Astrocyte (in vitro differentiated cells and primary cell): ENCODE results near the gene HEXD.

Experiments used
- CTCF ChIP-seq: IDR thresholded peaks from 2 replicates; pipeline ENCODE4 v1.5.1; 2011; ENCODE audit warnings: low read depth, mild to moderate bottlenecking, inconsistent platforms, low read length, moderate library complexity; ENCODE audit not compliant: insufficient read depth
- EZH2 ChIP-seq: IDR thresholded peaks from 2 replicates; pipeline ENCODE4 v1.6.1; 2012; ENCODE audit warnings: mild to moderate bottlenecking, low read length, inconsistent platforms; ENCODE audit not compliant: insufficient read depth

- no peak for TF ChIP-seq CTCF
- no peak for TF ChIP-seq EZH2
Measured at GRCh38 chr17:82382933-82383255, 35.3 kb upstream of the HEXD start.
